ENCODE data around the gene SFXN3.

The SFXN3 gene

GRCh38 chr10:101065481-101066145 lies 34.6 kb downstream of the SFXN3 start:
- peaks cover 30 to 48% of the 10 kb centered on the region in 2 donors for H3K27me3 Mint-ChIP-seq
- ATAC-seq (replicated peaks) (no peak), DNase-seq (no peak)
- peaks cover 8 to 21% of the 10 kb centered on the region in 2 donors for H3K4me1 Mint-ChIP-seq (ENCODE audit: low read depth in 2 of 2)
- H3K4me3 Mint-ChIP-seq, result peak overlapping the region; percentile 86 to 90
- no peaks in the 10 kb centered on the region for H3K9me3 Mint-ChIP-seq
- no peak overlapping the region for H3K27ac Mint-ChIP-seq
- peaks cover 3% of the 10 kb centered on the region for H3K36me3 Mint-ChIP-seq (ENCODE audit: insufficient read depth)

- Mint-ChIP-seq H3K4me1 (ENCODE audit: low read depth in 2 of 2) (peaks cover 7 to 20% of the 10 kb centered on the region in 2 donors), H3K27ac (no peak overlapping the region), H3K36me3 (ENCODE audit: insufficient read depth) (no peaks in the 10 kb centered on the region), H3K9me3 (no peaks in the 10 kb centered on the region), H3K4me3 (peak overlapping the region; percentile 86 to 90), H3K27me3 (peaks cover 31 to 55% of the 10 kb centered on the region in 2 donors)
- DNase-seq, result peak in 1 of 3 experiments; percentile 34
- peak; percentile 57 for ATAC-seq (replicated peaks)
These were observed 35.3 kb downstream of the SFXN3 start for GRCh38 chr10:101066146-101066895.

- Mint-ChIP-seq H3K27me3 (peaks cover 37 to 61% of the 10 kb centered on the region in 2 donors), H3K36me3 (ENCODE audit: insufficient read depth) (no peaks in the 10 kb centered on the region), H3K9me3 (no peaks in the 10 kb centered on the region), H3K4me1 (ENCODE audit: low read depth in 2 of 2) (peaks cover 5 to 15% of the 10 kb centered on the region in 2 donors), H3K27ac (no peak overlapping the region), H3K4me3 (peak overlapping the region; percentile 86 to 90)
- DNase-seq (no peak), ATAC-seq (replicated peaks) (no peak)
These were observed 35.9 kb downstream of the SFXN3 start for GRCh38 chr10:101066896-101067355.

- no peaks in the 10 kb centered on the region for H3K36me3 Mint-ChIP-seq (ENCODE audit: insufficient read depth)
- H3K27me3 Mint-ChIP-seq, result peaks cover 43 to 67% of the 10 kb centered on the region in 2 donors
- H3K27ac Mint-ChIP-seq, result no peak overlapping the region
- ATAC-seq (replicated peaks) (peak; percentile 78), DNase-seq (peak; percentile 68 to 76 (median 73))
- peak overlapping the region; percentile 86 to 90 for H3K4me3 Mint-ChIP-seq
- peaks cover 0 to 12% of the 10 kb centered on the region in 2 donors for H3K4me1 Mint-ChIP-seq (ENCODE audit: low read depth in 2 of 2)
- H3K9me3 Mint-ChIP-seq, result no peaks in the 10 kb centered on the region
These were observed 36.5 kb downstream of the SFXN3 start for GRCh38 chr10:101067356-101068083.

- H3K9me3 Mint-ChIP-seq, result no peaks in the 10 kb centered on the region
- DNase-seq (no peak), ATAC-seq (replicated peaks) (no peak)
- H3K27me3 Mint-ChIP-seq, result peaks cover 52 to 74% of the 10 kb centered on the region in 2 donors
- no peak overlapping the region for H3K27ac Mint-ChIP-seq
- no peaks in the 10 kb centered on the region for H3K36me3 Mint-ChIP-seq (ENCODE audit: insufficient read depth)
- H3K4me1 Mint-ChIP-seq (ENCODE audit: low read depth in 2 of 2), result peaks cover 0 to 9% of the 10 kb centered on the region in 2 donors
- no peak overlapping the region for H3K4me3 Mint-ChIP-seq
These were observed 38.4 kb downstream of the SFXN3 start for GRCh38 chr10:101069441-101069840.

GRCh38 chr10:101070098-101070497 lies 39.1 kb downstream of the SFXN3 start:
- Mint-ChIP-seq H3K36me3 (ENCODE audit: insufficient read depth) (no peaks in the 10 kb centered on the region), H3K27ac (no peak overlapping the region), H3K27me3 (peaks cover 48 to 72% of the 10 kb centered on the region in 2 donors), H3K9me3 (no peaks in the 10 kb centered on the region), H3K4me1 (ENCODE audit: low read depth in 2 of 2) (peaks cover 0 to 9% of the 10 kb centered on the region in 2 donors), H3K4me3 (no peak overlapping the region)
- ATAC-seq (replicated peaks), result no peak
- no peak for DNase-seq

- peaks cover 49 to 72% of the 10 kb centered on the region in 2 donors for H3K27me3 Mint-ChIP-seq
- H3K4me1 Mint-ChIP-seq (ENCODE audit: low read depth in 2 of 2), result peaks cover 0 to 4% of the 10 kb centered on the region in 2 donors
- H3K36me3 Mint-ChIP-seq (ENCODE audit: insufficient read depth), result no peaks in the 10 kb centered on the region
- ATAC-seq (replicated peaks) (no peak), DNase-seq (no peak)
- no peaks in the 10 kb centered on the region for H3K9me3 Mint-ChIP-seq
- no peak overlapping the region for H3K4me3 Mint-ChIP-seq
- H3K27ac Mint-ChIP-seq, result no peak overlapping the region
These were observed 40.3 kb downstream of the SFXN3 start for GRCh38 chr10:101071267-101071884.

GRCh38 chr10:101071885-101072433 lies 40.9 kb downstream of the SFXN3 start:
- Mint-ChIP-seq H3K36me3 (ENCODE audit: insufficient read depth) (no peaks in the 10 kb centered on the region), H3K9me3 (no peaks in the 10 kb centered on the region), H3K4me1 (ENCODE audit: low read depth in 2 of 2) (peaks cover 0 to 4% of the 10 kb centered on the region in 2 donors), H3K4me3 (no peak overlapping the region), H3K27me3 (peaks cover 53 to 72% of the 10 kb centered on the region in 2 donors), H3K27ac (no peak overlapping the region)
- ATAC-seq (replicated peaks) (no peak), DNase-seq (no peak)

GRCh38 chr10:101072923-101073322 lies 41.9 kb downstream of the SFXN3 start:
- Mint-ChIP-seq H3K9me3 (no peaks in the 10 kb centered on the region), H3K4me3 (no peak overlapping the region), H3K27ac (no peak overlapping the region), H3K36me3 (ENCODE audit: insufficient read depth) (no peaks in the 10 kb centered on the region), H3K27me3 (peaks cover 54 to 64% of the 10 kb centered on the region in 2 donors), H3K4me1 (ENCODE audit: low read depth in 2 of 2) (no peaks in the 10 kb centered on the region)
- DNase-seq (no peak), ATAC-seq (replicated peaks) (no peak)

GRCh38 chr10:101073631-101074030 lies 42.6 kb downstream of the SFXN3 start:
- no peaks in the 10 kb centered on the region for H3K36me3 Mint-ChIP-seq (ENCODE audit: insufficient read depth)
- peaks cover 58 to 71% of the 10 kb centered on the region in 2 donors for H3K27me3 Mint-ChIP-seq
- ATAC-seq (replicated peaks) (no peak), DNase-seq (no peak)
- no peak overlapping the region for H3K27ac Mint-ChIP-seq
- H3K9me3 Mint-ChIP-seq, result no peaks in the 10 kb centered on the region
- H3K4me1 Mint-ChIP-seq (ENCODE audit: low read depth in 2 of 2), result no peaks in the 10 kb centered on the region
- H3K4me3 Mint-ChIP-seq, result no peak overlapping the region

- ATAC-seq (replicated peaks), result no peak
- no peaks in the 10 kb centered on the region for H3K36me3 Mint-ChIP-seq (ENCODE audit: insufficient read depth)
- no peak for DNase-seq
- H3K27ac Mint-ChIP-seq, result no peak overlapping the region
- no peaks in the 10 kb centered on the region for H3K4me1 Mint-ChIP-seq (ENCODE audit: low read depth in 2 of 2)
- H3K4me3 Mint-ChIP-seq, result no peak overlapping the region
- no peaks in the 10 kb centered on the region for H3K9me3 Mint-ChIP-seq
- peaks cover 78 to 88% of the 10 kb centered on the region in 2 donors for H3K27me3 Mint-ChIP-seq
These were observed 44.7 kb downstream of the SFXN3 start for GRCh38 chr10:101075775-101076174.

GRCh38 chr10:101076630-101077029 lies 45.6 kb downstream of the SFXN3 start:
- no peak overlapping the region for H3K27ac Mint-ChIP-seq
- H3K4me3 Mint-ChIP-seq, result no peak overlapping the region
- no peaks in the 10 kb centered on the region for H3K36me3 Mint-ChIP-seq (ENCODE audit: insufficient read depth)
- ATAC-seq (replicated peaks) (no peak), DNase-seq (no peak)
- no peaks in the 10 kb centered on the region for H3K9me3 Mint-ChIP-seq
- peaks cover 79 to 88% of the 10 kb centered on the region in 2 donors for H3K27me3 Mint-ChIP-seq
- H3K4me1 Mint-ChIP-seq (ENCODE audit: low read depth in 2 of 2), result no peaks in the 10 kb centered on the region

GRCh38 chr10:101079874-101080273 lies 48.8 kb downstream of the SFXN3 start:
- H3K4me3 Mint-ChIP-seq, result no peak overlapping the region
- H3K9me3 Mint-ChIP-seq, result no peaks in the 10 kb centered on the region
- no peak overlapping the region for H3K27ac Mint-ChIP-seq
- H3K27me3 Mint-ChIP-seq, result peaks cover 62 to 85% of the 10 kb centered on the region in 2 donors
- no peaks in the 10 kb centered on the region for H3K4me1 Mint-ChIP-seq (ENCODE audit: low read depth in 2 of 2)
- no peak for DNase-seq
- H3K36me3 Mint-ChIP-seq (ENCODE audit: insufficient read depth), result no peaks in the 10 kb centered on the region
- ATAC-seq (replicated peaks), result no peak
